Motor neuron (in vitro differentiated cells): ENCODE results near the gene COL19A1. TPM values are rescaled to one million over a fixed set of nuclear protein-coding genes. Genes with fewer than 3 reads are reported as not detected.
"Not testable (repeated sequence)": the region's sequence is repeated elsewhere in the genome, so short reads cannot be mapped to it uniquely, and the experiment has no call there.

ENCODE experiments used
- ATAC-seq, 8 experiments: fragments of 200-7000 bp; cut with Tn5 transposase; replicated peaks in 6 of 8; 2 replicates each; pipeline ENCODE4 v1.8.0; 2021; ENCODE audit warnings: mild to moderate bottlenecking in 8 of 8, moderate library complexity in 8 of 8
- H3K27ac ChIP-seq, 2 donors: fragments of 250-450 bp; sonication (Bioruptor Pico); 2 replicates each; pipeline ENCODE4 v1.9.0; 2021; ENCODE audit warnings: antibody characterized with exemption in 2 of 2, mild to moderate bottlenecking in 2 of 2, moderate library complexity in 1 of 2
- H3K4me1 ChIP-seq, 2 donors: fragments of 250-450 bp; sonication (Bioruptor Pico); replicated peaks in 1 of 2; 2 replicates each; pipeline ENCODE4 v1.6.1; 2021; ENCODE audit warnings: antibody characterized with exemption in 2 of 2, mild to moderate bottlenecking in 2 of 2, moderate library complexity in 1 of 2
- H3K4me3 ChIP-seq, 5 donors: fragments of 250-450 bp; sonication (Bioruptor Pico); 2 replicates each; pipeline ENCODE4 v1.9.0; 2021; ENCODE audit warnings: antibody characterized with exemption in 5 of 5, mild to moderate bottlenecking in 5 of 5, moderate library complexity in 4 of 5
- WGBS, 10 experiments: fragments of 450-650 bp; shearing (Covaris generic); methylation state at CpG; one replicate each; pipeline ENCODE4 v1.0.0; 2022; 5-methylcytosine and 5-hydroxymethylcytosine counted together
- in situ Hi-C, 9 experiments: fragments of 400-800 bp; cut with MboI; loops; one replicate each; pipeline ENCODE4 v1.15.0; 2021; ENCODE audit warnings: low sequenced_read_pairs in 9 of 9, low pct_unique_long_range_greater_than_20kb in 2 of 9; ENCODE audit not compliant: unreplicated experiment in 9 of 9
- total RNA-seq, 8 experiments: library from RNA; unstranded; fragments of 300-600 nt; gene quantifications; 2 replicates each; pipeline versions ENCODE4 v1.2.3 to v1.2.4, GENCODE V29; 2022

Gene COL19A1
- total RNA-seq, 8 experiments from 2014 or later, result 0.45 to 5.9 (median 0.92) TPM

GRCh38 chr6:69918813-69919475 is 52.6 kb downstream of the COL19A1 start:
- 0 to 92% (median 75%) methylated on average over 1 to 5 of the region's 5 CpGs; no CpG with 5 or more reads in 1 of the 10 experiments for WGBS, 10 experiments
- in situ Hi-C loops, result no loop called here

GRCh38 chr6:69921066-69921465 is 54.7 kb downstream of the COL19A1 start:
- ATAC-seq, in situ Hi-C loops, H3K4me3 ChIP-seq, H3K27ac ChIP-seq, H3K4me1 ChIP-seq: not testable (repeated sequence)
- WGBS, 10 experiments, result 56 to 100% (median 93%) methylated on average over 2 of the region's 2 CpGs; no CpG with 5 or more reads in 4 of the 10 experiments

More at GRCh38 chr6:69918813-69919475, 52.6 kb downstream of the COL19A1 start:
- no peak overlapping the region for H3K4me3 ChIP-seq
- H3K4me1 ChIP-seq, result no peaks in the 10 kb centered on the region
- H3K27ac ChIP-seq, result no peak overlapping the region
- ATAC-seq, result no peak

DNA sequence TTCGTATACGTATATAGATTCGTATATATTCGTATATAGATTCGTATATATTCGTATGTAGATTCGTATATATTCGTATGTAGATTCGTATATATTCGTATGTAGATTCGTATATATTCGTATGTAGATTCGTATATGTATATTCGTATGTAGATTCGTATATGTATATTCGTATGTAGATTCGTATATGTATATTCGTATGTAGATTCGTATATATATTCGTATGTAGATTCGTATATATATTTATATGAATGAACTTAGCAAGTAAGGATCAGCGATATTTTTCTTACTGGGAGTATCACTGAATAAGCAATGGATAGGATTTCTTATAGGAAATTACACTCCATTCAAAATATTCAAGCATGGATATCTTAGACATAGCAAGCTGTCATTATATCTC is 55.3 kb downstream of the COL19A1 start:
- H3K4me3 ChIP-seq, in situ Hi-C loops, H3K4me1 ChIP-seq, H3K27ac ChIP-seq, ATAC-seq: not testable (repeated sequence)
- WGBS, 10 experiments, result 73 to 98% (median 92%) methylated on average over 3 to 22 of the region's 22 CpGs; no CpG with 5 or more reads in 1 of the 10 experiments

- no peak for ATAC-seq
- Histone ChIP-seq H3K4me3 (no peak overlapping the region), H3K4me1 (no peaks in the 10 kb centered on the region), H3K27ac (no peak overlapping the region)
- in situ Hi-C loops, result no loop called here
- 0 to 88% (median 63%) methylated on average over 1 of the region's 1 CpG for WGBS, 10 experiments
These were observed 60.4 kb downstream of the COL19A1 start for GRCh38 chr6:69926745-69927144.

DNA sequence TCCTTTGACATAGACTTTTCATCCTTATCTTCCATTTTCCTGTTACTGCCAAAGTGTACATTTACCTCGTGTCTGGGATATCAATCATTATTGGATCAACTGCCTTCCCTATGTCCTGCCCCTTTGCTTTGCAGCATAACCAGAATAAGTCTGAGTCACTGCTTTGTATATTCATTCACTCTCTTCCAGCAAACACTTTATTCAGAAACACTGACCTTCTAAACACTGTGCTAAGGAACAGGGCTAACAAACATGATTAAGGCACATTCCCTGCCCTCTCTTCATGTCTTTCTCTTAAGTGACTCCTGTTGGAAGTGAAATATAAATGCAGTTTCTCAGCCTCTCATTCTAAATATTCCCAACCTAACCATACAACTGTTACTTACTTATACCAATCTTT is 66.9 kb downstream of the COL19A1 start:
- 0 to 80% (median 30%) methylated on average over 1 of the region's 1 CpG; no CpG with 5 or more reads in 1 of the 10 experiments for WGBS, 10 experiments
- in situ Hi-C loops, result no loop called here
- Histone ChIP-seq H3K27ac (no peak overlapping the region), H3K4me1 (no peaks in the 10 kb centered on the region), H3K4me3 (no peak overlapping the region)
- peak; percentile 68 to 100 (median 78) for ATAC-seq

GRCh38 chr6:69935079-69935478 is 68.7 kb downstream of the COL19A1 start:
- H3K4me3 ChIP-seq, result no peak overlapping the region
- WGBS, 10 experiments, result 33 to 100% (median 86%) methylated on average over 1 of the region's 1 CpG; no CpG with 5 or more reads in 1 of the 10 experiments
- H3K27ac ChIP-seq, result no peak overlapping the region
- no peaks in the 10 kb centered on the region for H3K4me1 ChIP-seq
- in situ Hi-C loops, result no loop called here
- ATAC-seq, result peak in 1 of 8 experiments; percentile 9

- no peaks in the 10 kb centered on the region for H3K4me1 ChIP-seq
- ATAC-seq, result no peak
- in situ Hi-C loops, result no loop called here
- no peak overlapping the region for H3K4me3 ChIP-seq
- no peak overlapping the region for H3K27ac ChIP-seq
These were observed 70.5 kb downstream of the COL19A1 start for GRCh38 chr6:69936674-69937363.

- H3K4me3 ChIP-seq, result no peak overlapping the region
- no peaks in the 10 kb centered on the region for H3K4me1 ChIP-seq
- 49 to 95% (median 80%) methylated on average over 1 to 7 of the region's 7 CpGs; no CpG with 5 or more reads in 1 of the 10 experiments for WGBS, 10 experiments
- ATAC-seq, result no peak
- no peak overlapping the region for H3K27ac ChIP-seq
- in situ Hi-C loops, result no loop called here
These were observed 71.2 kb downstream of the COL19A1 start for GRCh38 chr6:69937402-69938136.

DNA sequence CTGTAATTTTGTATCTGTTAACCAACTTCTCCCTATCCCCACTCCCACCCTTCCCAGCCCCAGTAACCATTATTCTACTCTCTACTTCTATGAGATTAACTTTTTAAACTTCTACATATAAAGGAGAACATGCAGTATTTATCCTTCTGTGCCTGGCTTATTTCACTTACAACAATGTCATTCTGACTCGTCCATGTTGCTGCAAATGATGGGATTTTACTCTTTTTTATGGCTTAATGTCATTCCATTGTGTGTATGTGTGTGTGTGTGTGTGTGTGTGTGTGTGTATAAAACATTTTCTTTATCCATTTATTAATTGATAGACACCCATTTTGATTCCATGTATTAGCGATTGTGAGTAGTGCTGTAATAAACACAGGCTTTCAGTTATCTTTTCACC is 76.1 kb downstream of the COL19A1 start:
- in situ Hi-C loops, result no loop called here
- no peak for ATAC-seq
- H3K4me1 ChIP-seq, result no peaks in the 10 kb centered on the region
- no peak overlapping the region for H3K27ac ChIP-seq
- H3K4me3 ChIP-seq, result no peak overlapping the region
- WGBS, 10 experiments, result 14 to 100% (median 100%) methylated on average over 1 to 2 of the region's 2 CpGs; no CpG with 5 or more reads in 3 of the 10 experiments

GRCh38 chr6:69945192-69945591 is 78.8 kb downstream of the COL19A1 start:
- H3K4me3 ChIP-seq, result no peak overlapping the region
- in situ Hi-C loops, result no loop called here
- H3K27ac ChIP-seq, result no peak overlapping the region
- 9 to 78% (median 46%) methylated on average over 1 of the region's 1 CpG; no CpG with 5 or more reads in 3 of the 10 experiments for WGBS, 10 experiments
- no peaks in the 10 kb centered on the region for H3K4me1 ChIP-seq
- no peak for ATAC-seq

DNA sequence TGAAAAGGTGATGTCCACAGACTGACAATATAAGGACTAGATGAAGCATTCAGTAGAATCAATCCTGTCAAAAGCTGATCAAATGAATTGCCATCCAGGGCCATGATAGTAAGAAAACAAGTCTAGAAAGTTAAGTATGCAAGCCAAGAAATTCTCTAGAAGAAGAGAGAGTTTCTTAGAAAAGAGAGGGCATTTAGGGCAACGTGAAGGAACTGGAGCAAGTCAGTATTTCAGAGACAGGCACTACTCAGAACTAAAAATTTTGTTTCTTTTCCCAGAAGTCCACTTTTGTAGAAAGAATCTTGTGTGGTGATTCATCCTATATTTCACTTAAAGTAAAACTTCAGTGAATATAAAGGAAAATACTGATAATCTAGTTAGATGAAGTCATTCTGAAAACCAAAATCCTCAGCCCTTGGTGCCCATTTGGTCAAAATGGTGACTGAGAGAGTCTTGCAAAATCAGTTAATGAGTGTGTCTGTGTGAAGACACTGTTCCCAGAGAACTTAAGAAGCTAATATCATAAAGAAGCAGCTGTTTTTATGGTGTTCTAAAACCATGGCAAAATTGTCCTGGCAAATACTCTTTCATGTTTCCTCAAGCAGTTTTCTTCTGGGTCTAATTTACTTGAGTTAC is 82.2 kb downstream of the COL19A1 start:
- in situ Hi-C loops, result no loop called here
- no peak for ATAC-seq
- WGBS, 10 experiments, result 20 to 83% (median 67%) methylated on average over 1 of the region's 1 CpG; no CpG with 5 or more reads in 3 of the 10 experiments
- H3K4me3 ChIP-seq, result no peak overlapping the region
- H3K27ac ChIP-seq, result no peak overlapping the region
- H3K4me1 ChIP-seq, result no peaks in the 10 kb centered on the region

GRCh38 chr6:69953491-69953890 is 87.1 kb downstream of the COL19A1 start:
- H3K27ac ChIP-seq, result no peak overlapping the region
- ATAC-seq, result no peak
- H3K4me1 ChIP-seq, result no peaks in the 10 kb centered on the region
- WGBS, 10 experiments, result 50 to 100% (median 100%) methylated on average over 1 of the region's 1 CpG; no CpG with 5 or more reads in 5 of the 10 experiments
- in situ Hi-C loops, result no loop called here
- H3K4me3 ChIP-seq, result no peak overlapping the region

- ATAC-seq, result peak in 1 of 8 experiments; percentile 40
- in situ Hi-C loops, result no loop called here
- no peak overlapping the region for H3K4me3 ChIP-seq
- 10 to 86% (median 73%) methylated on average over 1 of the region's 1 CpG; no CpG with 5 or more reads in 2 of the 10 experiments for WGBS, 10 experiments
- no peak overlapping the region for H3K27ac ChIP-seq
- H3K4me1 ChIP-seq, result no peaks in the 10 kb centered on the region
These were observed 88.4 kb downstream of the COL19A1 start for GRCh38 chr6:69954733-69955132.
